H1 (cell line): ENCODE measurements around the gene SH3PXD2A. TPM values are rescaled to one million over a fixed set of nuclear protein-coding genes. Genes with fewer than 3 reads are reported as not detected.

ENCODE experiments used
- CTCF ChIA-PET: fragments of 300-600 bp; sonication (Branson Sonifier 250); formaldehyde crosslinking; loops from one replicate; lab custom pipeline; 2021; ENCODE audit not compliant: partially characterized antibody; lab: Charles Lee
- POLR2A ChIA-PET: fragments of 300-600 bp; sonication (Branson Sonifier 250); formaldehyde crosslinking; loops from one replicate; lab custom pipeline; 2021; ENCODE audit warnings: inconsistent platforms; ENCODE audit not compliant: partially characterized antibody; lab: Charles Lee
- DNase-seq, 2 experiments: peaks; one replicate each; pipeline versions ENCODE4 v3.0.0 to v3.0.0-alpha.2; 2010 to 2022; ENCODE audit warnings: low spot score in 2 of 2, low read depth in 1 of 2, mixed read lengths in 1 of 2
- FAIRE-seq: peaks from 2 replicates; lab custom pipeline; 2011; peaks lifted over from hg19 to GRCh38; lab: Jason Lieb, UNC
- H2AFZ ChIP-seq: 2 replicates; pipeline ENCODE4 v1.8.1; 2012; ENCODE audit warnings: low read length, inconsistent platforms
- H2AK5ac ChIP-seq: 2 replicates; pipeline ENCODE4 v1.6.1; 2013; ENCODE audit warnings: low read depth, low read length
- H2BK120ac ChIP-seq: replicated peaks from 2 replicates; pipeline ENCODE3; 2013; ENCODE audit warnings: low read depth, low read length, inconsistent platforms
- H2BK12ac ChIP-seq: 2 replicates; pipeline ENCODE4 v1.6.1; 2013; ENCODE audit warnings: low read depth, low read length
- H2BK15ac ChIP-seq: 2 replicates; pipeline ENCODE4 v1.6.1; 2013; ENCODE audit warnings: low read length
- H2BK20ac ChIP-seq: 2 replicates; pipeline ENCODE4 v1.6.1; 2013; ENCODE audit warnings: low read length
- H2BK5ac ChIP-seq: 2 replicates; pipeline ENCODE4 v1.6.1; 2013; ENCODE audit warnings: low read depth, low read length
- H3K14ac ChIP-seq: 2 replicates; pipeline ENCODE4 v1.6.1; 2013; ENCODE audit warnings: inconsistent platforms; ENCODE audit not compliant: insufficient read length
- H3K18ac ChIP-seq: 2 replicates; pipeline ENCODE4 v1.6.1; 2013; ENCODE audit warnings: low read length; ENCODE audit errors: extremely low read depth
- H3K23ac ChIP-seq: 2 replicates; pipeline ENCODE4 v1.6.1; 2013; ENCODE audit warnings: inconsistent platforms; ENCODE audit not compliant: insufficient read length
- H3K23me2 ChIP-seq: 2 replicates; pipeline ENCODE4 v1.6.1; 2013; ENCODE audit warnings: low read depth, low read length
- H3K27ac ChIP-seq: 2 replicates; pipeline ENCODE4 v1.6.1; 2011; ENCODE audit warnings: low read depth, low read length, inconsistent platforms
- H3K27me3 ChIP-seq, 4 experiments: replicated peaks in 1 of 4; 1 replicate in 1 of 4; 2 replicates in 3 of 4; pipeline versions ENCODE4 v1.6.1 to v1.8.1; 2011 to 2013; ENCODE audit warnings: low read length in 3 of 4, mild to moderate bottlenecking in 3 of 4, inconsistent platforms in 2 of 4, mixed read lengths in 2 of 4, moderate library complexity in 1 of 4; ENCODE audit not compliant: control insufficient read depth in 3 of 4, insufficient read depth in 3 of 4; ENCODE audit errors: extremely low read depth in 1 of 4
- H3K36me3 ChIP-seq, 4 experiments: 2 replicates each; pipeline versions ENCODE4 v1.6.1 to v1.8.1; 2011 to 2013; ENCODE audit warnings: mild to moderate bottlenecking in 4 of 4, low read length in 3 of 4, moderate library complexity in 2 of 4, control low read depth in 1 of 4, inconsistent platforms in 1 of 4; ENCODE audit not compliant: insufficient read depth in 4 of 4, control insufficient read depth in 2 of 4
- H3K4ac ChIP-seq: replicated peaks from 2 replicates; pipeline ENCODE3; 2013; ENCODE audit warnings: low read length, low read depth, mixed read lengths, inconsistent platforms; ENCODE audit not compliant: insufficient read length
- H3K4me1 ChIP-seq, 4 experiments: replicated peaks in 1 of 4; 1 replicate in 1 of 4; 2 replicates in 3 of 4; pipeline versions ENCODE4 v1.6.1 to v1.8.1; 2011 to 2013; ENCODE audit warnings: low read length in 3 of 4, inconsistent platforms in 2 of 4, mixed read lengths in 1 of 4; ENCODE audit not compliant: insufficient read depth in 4 of 4, control insufficient read depth in 3 of 4
- H3K4me2 ChIP-seq, 2 experiments: 2 replicates each; pipeline versions ENCODE4 v1.6.1 to v1.8.1; 2011 to 2013; ENCODE audit warnings: low read depth in 2 of 2, low read length in 2 of 2, control low read depth in 1 of 2, inconsistent platforms in 1 of 2, mild to moderate bottlenecking in 1 of 2; ENCODE audit not compliant: insufficient read depth in 1 of 2
- H3K4me3 ChIP-seq, 4 experiments: fragments of 200-600, 300-600 bp in 1 of 4; sonication (generic), shearing (Covaris generic), sonication (Bioruptor Twin) in 1 of 4; 2 replicates each; pipeline versions ENCODE4 v1.5.1 to v1.8.1; 2011 to 2016; ENCODE audit warnings: low read length in 4 of 4, low read depth in 3 of 4, control low read depth in 2 of 4, inconsistent platforms in 2 of 4, mild to moderate bottlenecking in 2 of 4, mixed read lengths in 1 of 4, moderate library complexity in 1 of 4; ENCODE audit not compliant: insufficient read depth in 2 of 4; ENCODE audit errors: extremely low read depth in 1 of 4
- H3K56ac ChIP-seq: replicated peaks from 2 replicates; pipeline ENCODE3; 2013; ENCODE audit warnings: low read depth, mild to moderate bottlenecking, mixed read lengths, low read length, inconsistent platforms; ENCODE audit not compliant: insufficient read length
- H3K79me1 ChIP-seq: 2 replicates; pipeline ENCODE4 v1.6.1; 2013; ENCODE audit warnings: low read depth, low read length, control low read depth
- H3K79me2 ChIP-seq, 2 experiments: 2 replicates each; pipeline versions ENCODE4 v1.6.1 to v1.8.1; 2012 to 2013; ENCODE audit warnings: low read length in 2 of 2, mild to moderate bottlenecking in 2 of 2, inconsistent platforms in 1 of 2; ENCODE audit not compliant: insufficient read depth in 2 of 2, control insufficient read depth in 1 of 2
- H3K9ac ChIP-seq, 4 experiments: replicated peaks in 1 of 4; 1 replicate in 1 of 4; 2 replicates in 3 of 4; pipeline versions ENCODE4 v1.6.1 to v1.8.1; 2011 to 2013; ENCODE audit warnings: low read depth in 3 of 4, low read length in 3 of 4, control low read depth in 2 of 4, mild to moderate bottlenecking in 2 of 4, moderate library complexity in 2 of 4, inconsistent platforms in 1 of 4; ENCODE audit errors: extremely low read depth in 1 of 4
- H3K9me3 ChIP-seq, 2 experiments: 2 replicates each; pipeline versions ENCODE4 v1.6.1 to v1.8.1; 2012 to 2013; ENCODE audit warnings: mild to moderate bottlenecking in 2 of 2, moderate library complexity in 2 of 2, control low read depth in 1 of 2, inconsistent platforms in 1 of 2, low read depth in 1 of 2, low read length in 1 of 2, mixed read lengths in 1 of 2; ENCODE audit not compliant: insufficient read depth in 2 of 2
- H4K20me1 ChIP-seq, 2 experiments: replicated peaks in 1 of 2; 2 replicates each; pipeline versions ENCODE3 to v1.8.1; 2011 to 2013; ENCODE audit warnings: inconsistent platforms in 2 of 2, low read length in 2 of 2, mild to moderate bottlenecking in 1 of 2; ENCODE audit not compliant: insufficient read depth in 2 of 2, control insufficient read depth in 1 of 2
- H4K5ac ChIP-seq: 2 replicates; pipeline ENCODE4 v1.6.1; 2013; ENCODE audit warnings: low read length, low read depth, mixed read lengths, inconsistent platforms; ENCODE audit not compliant: insufficient read length
- H4K8ac ChIP-seq: 2 replicates; pipeline ENCODE4 v1.8.0; 2013; ENCODE audit warnings: mild to moderate bottlenecking, moderate library complexity, low read length, inconsistent platforms; ENCODE audit not compliant: insufficient read depth; ENCODE audit errors: extremely low read depth
- H4K91ac ChIP-seq: replicated peaks from 2 replicates; pipeline ENCODE3; 2013; ENCODE audit warnings: low read length, mixed read lengths, inconsistent platforms; ENCODE audit not compliant: insufficient read length
- CEBPB ChIP-seq: IDR thresholded peaks from 2 replicates; pipeline ENCODE4 v1.6.1; 2012; ENCODE audit warnings: low read depth, low read length
- CTBP2 ChIP-seq: IDR thresholded peaks from 2 replicates; pipeline ENCODE4 v1.7.0; 2011; ENCODE audit warnings: borderline replicate concordance, mild to moderate bottlenecking, moderate library complexity, mixed read lengths, low read length; ENCODE audit not compliant: insufficient read depth, insufficient read length
- RBBP5 ChIP-seq: IDR thresholded peaks from 2 replicates; pipeline ENCODE4 v1.7.1; 2012; ENCODE audit warnings: low read depth, mild to moderate bottlenecking, inconsistent platforms, low read length, moderate library complexity, borderline replicate concordance
- RNF2 ChIP-seq: fragments of 200-900, 300-1000 bp; sonication (generic); IDR thresholded peaks from 2 replicates; pipeline ENCODE4 v1.7.1; 2016; ENCODE audit warnings: borderline replicate concordance, low read depth, mild to moderate bottlenecking, antibody characterized with exemption, low read length; ENCODE audit not compliant: poor library complexity, severe bottlenecking; ENCODE audit errors: missing control alignments
- RXRA ChIP-seq: IDR thresholded peaks from 2 replicates; pipeline ENCODE4 v1.6.1; 2011; ENCODE audit warnings: low read depth, mild to moderate bottlenecking, low read length, moderate library complexity; ENCODE audit not compliant: insufficient read depth
- SP2 ChIP-seq: IDR thresholded peaks from 2 replicates; pipeline ENCODE4 v1.6.1; 2012; ENCODE audit warnings: mild to moderate bottlenecking, low read length, inconsistent platforms
- TBP ChIP-seq: IDR thresholded peaks from 2 replicates; pipeline ENCODE4 v1.6.1; 2011; ENCODE audit warnings: low read depth, low read length, improper control_type of control experiment
- TCF12 ChIP-seq: IDR thresholded peaks from 2 replicates; pipeline ENCODE4 v1.6.1; 2011; ENCODE audit warnings: low read depth, mild to moderate bottlenecking, low read length
- TEAD4 ChIP-seq: IDR thresholded peaks from 2 replicates; pipeline ENCODE4 v1.6.1; 2012; ENCODE audit warnings: low read depth, low read length, inconsistent platforms, mixed read lengths
- ZNF274 ChIP-seq: IDR thresholded peaks from 2 replicates; pipeline ENCODE4 v1.7.0; 2012; ENCODE audit warnings: low read length, borderline replicate concordance; ENCODE audit errors: extremely low read depth
- WGBS, 2 experiments: shearing (Covaris generic) in 1 of 2; methylation state at CpG; one replicate each; pipeline versions ENCODE4 v1.1.6 to v1.1.7; 2013 to 2015; ENCODE audit warnings: low lambda C conversion rate in 2 of 2, mixed read lengths in 2 of 2, inconsistent platforms in 1 of 2, low coverage in 1 of 2, missing lambda C conversion rate in 1 of 2; ENCODE audit not compliant: insufficient replicate concordance in 2 of 2, insufficient coverage in 1 of 2, insufficient read length in 1 of 2; ENCODE audit errors: extremely low coverage in 1 of 2, missing lambda C conversion rate in 1 of 2; 5-methylcytosine and 5-hydroxymethylcytosine counted together
- polyA plus RNA-seq, 7 experiments: library from polyadenylated mRNA; depleted of rRNA in 3 of 7; stranded (reverse) in 5 of 7; unstranded in 2 of 7; fragments of >200 nt in 5 of 7; fragments of 200-250 nt in 2 of 7; gene quantifications; 1 replicate in 5 of 7; 2 replicates in 1 of 7; 4 replicates in 1 of 7; pipeline versions ENCODE4 v1.2.1 to v1.2.3, GENCODE V29; 2011 to 2013; ENCODE audit warnings: missing spikeins in 2 of 7, mixed read lengths in 2 of 7
- total RNA-seq: library from RNA; stranded (reverse); fragmentation: NEBNext Ultra II Directional; extraction: Animal tissue kit (Norgen Biotek cat#: 25700); gene quantifications from 2 replicates; pipeline ENCODE4 v1.2.1, GENCODE V29; 2021
- TF ChIP-seq, protein P1 (sequence below): IDR thresholded peaks from 2 replicates; pipeline ENCODE4 v1.6.1; 2011; ENCODE audit warnings: low read length, improper control_type of control experiment

Gene SH3PXD2A
- total and polyA plus RNA-seq, 2 of the 8 experiments (the other 6 are each of a cell fraction or from before 2014, with no cell fraction given) = 5.4 to 16.3 TPM

DNA sequence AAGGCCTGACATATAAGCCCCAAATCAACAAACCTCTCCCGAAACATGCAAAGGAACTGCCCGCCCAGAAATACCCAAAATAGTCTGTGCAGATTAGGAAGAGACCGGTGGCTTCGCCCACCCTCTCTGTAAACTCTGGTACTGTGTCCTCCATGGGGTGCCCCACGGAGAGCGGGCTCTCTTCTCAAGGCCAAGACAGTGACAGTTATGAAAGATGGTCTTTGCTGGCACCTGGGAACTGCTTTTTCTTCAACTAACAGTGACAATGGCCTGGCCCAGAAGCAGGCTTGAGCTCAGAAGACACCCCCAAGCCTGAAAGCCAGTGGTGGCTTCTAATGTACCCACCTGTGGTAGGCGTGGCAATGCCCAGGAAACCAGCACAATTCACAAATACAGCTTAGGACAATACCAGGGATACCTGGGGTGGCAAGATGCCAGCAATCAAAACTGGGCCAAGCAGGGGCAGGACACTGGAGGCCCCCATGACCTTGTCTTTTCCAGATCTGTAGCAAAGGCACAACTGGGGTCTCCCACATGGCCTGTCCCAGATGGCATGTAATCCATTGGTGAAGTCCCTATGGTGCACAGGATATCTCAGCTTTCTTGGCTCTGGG lies 254.3 kb downstream of the SH3PXD2A start:
- no peak overlapping the region for H3K4me3 ChIP-seq
- no peak overlapping the region for H2BK120ac ChIP-seq
- H3K23me2 ChIP-seq = no peaks in the 10 kb centered on the region; the same call in 1 of the 2 replicates
- no peak overlapping the region for H2BK5ac ChIP-seq
- no peak overlapping the region for H2AFZ ChIP-seq
- H3K9ac ChIP-seq = no peak overlapping the region
- H3K4me1 ChIP-seq = peaks cover 0 to 4% (median 1%) of the 10 kb centered on the region in 4 experiments; a peak in 3 of 7 replicates
- H3K79me2 ChIP-seq = no peaks in the 10 kb centered on the region
- FAIRE-seq (no peak), DNase-seq (no peak)
- no peak overlapping the region for H4K8ac ChIP-seq
- H3K27ac ChIP-seq = no peak overlapping the region
- H3K4me2 ChIP-seq = no peak overlapping the region
- no peak overlapping the region for H3K56ac ChIP-seq
- no peaks in the 10 kb centered on the region for H3K27me3 ChIP-seq
- ChIA-PET POLR2A (interaction anchor here (1.0 to 1.5 kb wide), 2 partner anchors 71 to 85 kb away, joined by 3 read pairs; no protein-coding TSS in a partner anchor), CTCF (interaction anchor here (1.1 to 19.1 kb wide), 6 partner anchors 8 to 84 kb away, joined by 4 to 448 read pairs (median 26); no protein-coding TSS in a partner anchor)
- H3K4ac ChIP-seq = no peak overlapping the region
- no peaks in the 10 kb centered on the region for H3K79me1 ChIP-seq
- H3K36me3 ChIP-seq = no peaks in the 10 kb centered on the region
- no peak overlapping the region for H3K18ac ChIP-seq
- no peak overlapping the region for H3K14ac ChIP-seq
- no peak overlapping the region for H4K5ac ChIP-seq
- H4K91ac ChIP-seq = no peak overlapping the region
- no peak overlapping the region for H3K23ac ChIP-seq
- H2AK5ac ChIP-seq = no peak overlapping the region
- H2BK12ac ChIP-seq = no peak overlapping the region
- H2BK20ac ChIP-seq = no peak overlapping the region
- no peak overlapping the region for H2BK15ac ChIP-seq
- peaks cover 0 to 3% of the 10 kb centered on the region in 2 experiments for H4K20me1 ChIP-seq
- H3K9me3 ChIP-seq = no peaks in the 10 kb centered on the region
- 88% methylated on average over 7 of the region's 7 CpGs; no CpG with 5 or more reads in 1 of the 2 experiments for WGBS, 2 experiments
- no peak for TF ChIP-seq RBBP5
- TF ChIP-seq TEAD4 = no peak
- no peak for TF ChIP-seq RXRA
- TF ChIP-seq TCF12 = no peak
- no peak for TF ChIP-seq CEBPB
- no peak for TF ChIP-seq RNF2
- no peak for TF ChIP-seq TBP
- no peak for TF ChIP-seq ZNF274
- no peak for TF ChIP-seq CTBP2
- TF ChIP-seq SP2 = no peak
- TF ChIP-seq, protein P1, sequence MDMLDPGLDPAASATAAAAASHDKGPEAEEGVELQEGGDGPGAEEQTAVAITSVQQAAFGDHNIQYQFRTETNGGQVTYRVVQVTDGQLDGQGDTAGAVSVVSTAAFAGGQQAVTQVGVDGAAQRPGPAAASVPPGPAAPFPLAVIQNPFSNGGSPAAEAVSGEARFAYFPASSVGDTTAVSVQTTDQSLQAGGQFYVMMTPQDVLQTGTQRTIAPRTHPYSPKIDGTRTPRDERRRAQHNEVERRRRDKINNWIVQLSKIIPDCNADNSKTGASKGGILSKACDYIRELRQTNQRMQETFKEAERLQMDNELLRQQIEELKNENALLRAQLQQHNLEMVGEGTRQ = no peak
